ENCODE data around the gene ZNF518B. TPM values are rescaled to one million over a fixed set of nuclear protein-coding genes. Genes with fewer than 3 reads are reported as not detected.

ZNF518B gene
- total RNA-seq, 2 donors from 2014 or later = 11.1 to 15.4 TPM

DNA sequence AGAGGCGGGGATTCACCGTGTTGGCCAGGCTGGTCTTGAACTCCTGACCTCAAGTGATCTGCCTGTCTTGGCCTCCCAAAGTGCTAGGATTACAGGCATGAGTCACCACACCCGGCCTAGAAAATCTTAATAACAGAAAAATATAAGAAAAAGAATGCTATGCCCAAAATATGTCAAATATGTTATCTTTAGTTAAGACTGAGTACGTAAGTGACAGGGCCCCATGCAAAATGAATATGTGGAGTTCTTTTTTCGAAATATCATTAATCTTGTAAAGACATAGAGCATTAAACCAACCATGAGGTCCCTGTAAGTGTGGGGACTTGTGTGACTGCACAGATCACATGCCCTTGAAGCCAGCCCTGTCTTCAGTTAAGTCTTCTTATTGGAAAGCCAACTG lies 8.9 kb upstream of the ZNF518B start:
- no peaks in the 10 kb centered on the region for H3K36me3 ChIP-seq
- no peaks in the 10 kb centered on the region for H3K27me3 ChIP-seq (replicated peaks; ENCODE audit: insufficient read depth)
- TF ChIP-seq, protein P1, sequence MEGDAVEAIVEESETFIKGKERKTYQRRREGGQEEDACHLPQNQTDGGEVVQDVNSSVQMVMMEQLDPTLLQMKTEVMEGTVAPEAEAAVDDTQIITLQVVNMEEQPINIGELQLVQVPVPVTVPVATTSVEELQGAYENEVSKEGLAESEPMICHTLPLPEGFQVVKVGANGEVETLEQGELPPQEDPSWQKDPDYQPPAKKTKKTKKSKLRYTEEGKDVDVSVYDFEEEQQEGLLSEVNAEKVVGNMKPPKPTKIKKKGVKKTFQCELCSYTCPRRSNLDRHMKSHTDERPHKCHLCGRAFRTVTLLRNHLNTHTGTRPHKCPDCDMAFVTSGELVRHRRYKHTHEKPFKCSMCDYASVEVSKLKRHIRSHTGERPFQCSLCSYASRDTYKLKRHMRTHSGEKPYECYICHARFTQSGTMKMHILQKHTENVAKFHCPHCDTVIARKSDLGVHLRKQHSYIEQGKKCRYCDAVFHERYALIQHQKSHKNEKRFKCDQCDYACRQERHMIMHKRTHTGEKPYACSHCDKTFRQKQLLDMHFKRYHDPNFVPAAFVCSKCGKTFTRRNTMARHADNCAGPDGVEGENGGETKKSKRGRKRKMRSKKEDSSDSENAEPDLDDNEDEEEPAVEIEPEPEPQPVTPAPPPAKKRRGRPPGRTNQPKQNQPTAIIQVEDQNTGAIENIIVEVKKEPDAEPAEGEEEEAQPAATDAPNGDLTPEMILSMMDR (IDR thresholded peaks at IDR 0.05) = no peak
- no peak for DNase-seq (ENCODE audit: low spot score)
- no peak for ATAC-seq (ENCODE audit: insufficient number of reproducible peaks, low FRiP score, low read depth)
- no peak overlapping the region for H3K4me3 ChIP-seq
- peaks cover 3 to 8% of the 10 kb centered on the region in 2 donors for H3K4me1 ChIP-seq (ENCODE audit: control insufficient read depth in 1 of 2, low read depth in 2 of 2)
- no peaks in the 10 kb centered on the region for H3K9me3 ChIP-seq
- H3K27ac ChIP-seq = no peak overlapping the region

DNA sequence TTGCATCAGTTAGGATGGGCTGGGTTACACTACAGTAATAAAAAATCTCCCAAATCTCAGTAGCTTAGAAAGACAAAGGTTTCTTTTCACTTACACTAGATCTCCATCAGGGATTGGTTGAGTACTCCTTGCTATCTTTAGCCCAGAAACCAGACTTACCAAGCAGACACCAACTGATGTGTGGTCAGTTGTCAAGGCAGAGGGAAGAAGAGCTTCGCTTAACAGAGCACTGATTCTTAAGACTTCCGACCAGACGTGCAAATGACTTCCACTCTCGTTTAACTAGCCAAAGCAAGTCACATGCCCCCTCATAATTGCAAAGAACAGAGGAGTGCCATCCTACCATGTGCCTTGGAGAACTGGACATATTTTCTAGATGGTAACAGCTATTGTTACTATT lies 5.7 kb upstream of the ZNF518B start:
- DNase-seq (ENCODE audit: low spot score) (no peak), ATAC-seq (ENCODE audit: insufficient number of reproducible peaks, low FRiP score, low read depth) (no peak)
- TF ChIP-seq, protein P1 (IDR thresholded peaks at IDR 0.05) = no peak
- Histone ChIP-seq H3K9me3 (no peaks in the 10 kb centered on the region), H3K36me3 (no peaks in the 10 kb centered on the region), H3K27ac (no peak overlapping the region), H3K4me1 (ENCODE audit: control insufficient read depth in 1 of 2, low read depth in 2 of 2) (peaks cover 3 to 14% of the 10 kb centered on the region in 2 donors), H3K4me3 (no peak overlapping the region), H3K27me3 (replicated peaks; ENCODE audit: insufficient read depth) (no peaks in the 10 kb centered on the region)

DNA sequence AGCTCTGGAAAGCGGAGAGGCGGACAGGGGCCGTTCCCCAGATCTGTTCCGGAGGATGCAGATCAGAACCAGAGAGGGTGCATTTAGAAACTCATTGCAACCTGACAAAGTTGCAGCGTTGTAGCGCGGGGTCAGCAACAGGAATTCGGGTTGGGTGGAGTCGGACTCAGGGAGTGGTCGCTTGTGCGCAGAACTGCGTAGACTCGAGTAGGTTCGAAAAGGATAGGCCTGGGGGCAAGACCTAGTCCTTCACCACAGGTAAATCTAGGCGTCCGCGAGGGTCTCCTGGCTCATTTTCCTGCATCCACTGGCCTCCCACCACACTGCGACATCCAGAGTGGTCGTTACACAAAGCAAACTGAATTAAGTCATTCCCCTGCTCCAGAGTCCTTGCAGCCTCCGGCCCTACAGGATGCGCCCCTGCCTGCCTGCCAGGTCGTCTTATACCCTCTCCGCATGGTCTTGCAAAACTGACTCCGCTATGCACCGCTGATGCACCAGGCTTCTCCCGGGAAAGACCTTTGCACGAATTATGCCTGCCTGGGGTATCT lies 4.7 kb upstream of the ZNF518B start:
- Histone ChIP-seq H3K4me1 (ENCODE audit: control insufficient read depth in 1 of 2, low read depth in 2 of 2) (peaks cover 3 to 19% of the 10 kb centered on the region in 2 donors), H3K4me3 (peak overlapping the region; percentile 68), H3K9me3 (no peaks in the 10 kb centered on the region), H3K27me3 (replicated peaks; ENCODE audit: insufficient read depth) (no peaks in the 10 kb centered on the region), H3K36me3 (no peaks in the 10 kb centered on the region), H3K27ac (no peak overlapping the region)
- ATAC-seq (ENCODE audit: insufficient number of reproducible peaks, low FRiP score, low read depth) (no peak), DNase-seq (ENCODE audit: low spot score) (no peak)
- TF ChIP-seq, protein P1 (IDR thresholded peaks at IDR 0.05) = no peak

DNA sequence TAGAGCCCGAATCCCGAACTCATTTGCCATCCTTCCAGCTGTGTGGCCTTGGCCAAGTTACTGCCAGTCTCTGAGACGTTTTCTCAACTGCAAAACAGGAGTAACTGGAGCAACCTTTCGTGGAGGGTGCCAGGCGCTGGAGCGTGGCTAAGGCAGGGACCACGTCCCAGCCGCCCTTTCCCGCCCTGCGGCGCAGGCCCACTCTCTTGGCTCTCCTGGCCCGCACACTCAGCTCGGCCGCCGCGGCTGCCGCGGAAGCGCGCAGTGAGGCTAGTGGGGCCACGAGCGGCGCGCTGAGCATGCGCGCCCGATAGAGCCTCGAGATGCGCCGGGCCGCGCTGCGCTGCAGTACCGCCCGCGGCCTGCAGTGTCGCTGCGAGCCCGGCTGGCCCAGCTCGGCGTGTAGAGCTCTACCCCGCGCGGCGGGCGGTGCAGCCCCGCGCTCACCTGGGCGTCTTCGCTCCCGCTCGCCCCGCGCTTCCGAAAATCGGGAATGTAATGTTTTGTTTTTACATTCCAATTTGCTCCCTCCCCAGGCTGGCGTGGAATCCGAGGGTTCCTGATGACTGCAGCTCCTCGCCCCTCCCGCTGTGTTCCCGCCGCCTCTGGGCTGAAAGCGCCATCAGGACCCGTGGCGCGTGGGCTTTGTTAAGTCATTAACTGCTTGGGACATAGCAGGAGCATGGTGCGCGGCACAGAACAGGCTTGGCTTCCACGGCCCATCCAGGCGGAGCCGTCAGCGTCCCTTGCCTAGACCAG lies 4.0 kb upstream of the ZNF518B start:
- TF ChIP-seq, protein P1 (IDR thresholded peaks at IDR 0.05) = peak; percentile 97
- H3K27ac ChIP-seq = no peak overlapping the region
- H3K4me3 ChIP-seq = peak overlapping the region; percentile 68
- no peaks in the 10 kb centered on the region for H3K27me3 ChIP-seq (replicated peaks; ENCODE audit: insufficient read depth)
- no peaks in the 10 kb centered on the region for H3K36me3 ChIP-seq
- no peak for ATAC-seq (ENCODE audit: insufficient number of reproducible peaks, low FRiP score, low read depth)
- peaks cover 3 to 21% of the 10 kb centered on the region in 2 donors for H3K4me1 ChIP-seq (ENCODE audit: control insufficient read depth in 1 of 2, low read depth in 2 of 2)
- H3K9me3 ChIP-seq = no peaks in the 10 kb centered on the region
- DNase-seq (ENCODE audit: low spot score) = no peak

DNA sequence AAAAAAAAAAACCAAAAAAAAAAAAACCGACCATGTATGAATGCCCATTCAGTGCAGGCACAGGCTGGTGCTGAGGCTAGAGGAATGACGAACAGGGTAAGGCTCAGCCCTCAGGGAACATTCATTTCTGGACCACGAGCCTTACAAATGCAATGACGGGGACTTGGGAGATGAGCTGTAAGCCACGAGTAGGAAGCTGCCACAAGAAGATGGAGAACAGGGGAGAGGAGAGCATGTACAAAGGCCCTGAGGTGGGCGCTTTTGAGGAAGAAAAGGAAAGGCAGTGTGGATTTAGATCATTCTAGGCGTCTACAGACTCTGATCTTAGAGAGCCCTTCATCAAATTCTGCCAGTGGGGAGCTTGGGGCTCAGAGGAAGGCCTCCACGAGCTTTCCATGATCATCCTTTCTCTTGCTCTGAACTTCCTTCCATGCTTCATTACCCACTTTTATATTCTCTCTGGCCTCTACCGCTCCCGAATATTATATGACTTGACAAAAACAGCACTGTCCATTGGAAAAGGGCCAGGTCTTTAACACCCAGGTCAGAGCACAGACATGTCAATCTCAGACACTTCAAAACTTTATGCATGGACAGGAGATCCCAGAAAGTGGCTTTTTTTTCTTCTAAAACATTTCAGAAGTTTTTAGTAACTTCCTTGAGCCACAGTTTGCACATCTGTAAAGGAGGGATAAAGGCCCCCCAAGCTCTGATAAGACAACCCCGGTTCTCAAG lies 3.3 kb upstream of the ZNF518B start:
- no peak for ATAC-seq (ENCODE audit: insufficient number of reproducible peaks, low FRiP score, low read depth)
- Histone ChIP-seq H3K9me3 (no peaks in the 10 kb centered on the region), H3K27me3 (replicated peaks; ENCODE audit: insufficient read depth) (no peaks in the 10 kb centered on the region), H3K4me1 (ENCODE audit: control insufficient read depth in 1 of 2, low read depth in 2 of 2) (peaks cover 3 to 23% of the 10 kb centered on the region in 2 donors), H3K4me3 (peak overlapping the region; percentile 68), H3K36me3 (no peaks in the 10 kb centered on the region), H3K27ac (no peak overlapping the region)
- DNase-seq (ENCODE audit: low spot score) = no peak
- TF ChIP-seq, protein P1 (IDR thresholded peaks at IDR 0.05) = no peak
